Brain microvascular endothelial cell (primary cell): ENCODE measurements around the gene FGF11.

Experiments
- DNase-seq: peaks from one replicate; pipeline ENCODE4 v3.0.0-alpha.2; 2020
- H3K27ac ChIP-seq: fragments of 250-450 bp; sonication (Bioruptor Pico); 2 replicates; pipeline ENCODE4 v1.5.1; 2020; ENCODE audit warnings: mild to moderate bottlenecking, moderate library complexity
- H3K27me3 ChIP-seq: fragments of 250-450 bp; sonication (Bioruptor Pico); replicated peaks from 2 replicates; pipeline ENCODE4 v1.5.1; 2020; ENCODE audit warnings: mild to moderate bottlenecking
- H3K36me3 ChIP-seq: fragments of 250-450 bp; sonication (Bioruptor Pico); replicated peaks from 2 replicates; pipeline ENCODE4 v1.5.1; 2020; ENCODE audit warnings: mild to moderate bottlenecking
- H3K4me3 ChIP-seq: 2 replicates; pipeline ENCODE4 v1.5.1; 2011; ENCODE audit warnings: low read depth, mild to moderate bottlenecking, control low read depth, low read length, moderate library complexity
- CTCF ChIP-seq: IDR thresholded peaks from 2 replicates; pipeline ENCODE4 v1.5.1; 2011; ENCODE audit warnings: low read depth, mild to moderate bottlenecking, moderate library complexity, low read length, control low read depth, inconsistent platforms; ENCODE audit errors: missing control alignments
- in situ Hi-C: cut with HindIII; loops from 2 replicates; pipeline ENCODE4 v1.10.0; 2017; ENCODE audit warnings: low sequenced_read_pairs, low pct_ligation_motif_present

The FGF11 gene

DNA sequence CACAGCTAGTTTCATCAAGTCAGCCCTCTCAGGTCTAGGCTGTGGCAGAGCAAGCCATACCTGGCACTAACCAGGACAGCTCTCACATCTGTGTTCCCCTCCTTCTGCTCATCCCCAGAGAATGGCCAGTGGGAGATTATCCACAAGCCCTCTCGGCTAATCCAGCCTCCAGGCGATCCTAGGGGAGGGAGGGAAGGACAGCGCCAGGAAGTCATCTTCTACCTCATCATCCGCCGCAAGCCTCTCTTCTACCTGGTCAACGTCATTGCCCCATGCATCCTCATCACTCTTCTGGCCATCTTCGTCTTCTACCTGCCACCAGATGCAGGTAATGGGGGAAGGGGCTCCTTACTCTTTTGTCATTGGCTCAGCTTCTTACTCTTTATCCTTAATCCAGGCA is 9.1 kb downstream of the FGF11 start:
- Histone ChIP-seq H3K27me3 (peaks cover 18% of the 10 kb centered on the region), H3K4me3 (no peak overlapping the region), H3K27ac (no peak overlapping the region), H3K36me3 (no peaks in the 10 kb centered on the region)
- no peak for TF ChIP-seq CTCF
- DNase-seq, result no peak
- in situ Hi-C loops, result no loop called here

GRCh38 chr17:7459961-7460545 is 20.7 kb downstream of the FGF11 start:
- peaks cover 13% of the 10 kb centered on the region for H3K36me3 ChIP-seq
- H3K27ac ChIP-seq, result no peak overlapping the region
- H3K4me3 ChIP-seq, result no peak overlapping the region
- in situ Hi-C loops, result no loop called here
- no peak for DNase-seq
- H3K27me3 ChIP-seq, result no peaks in the 10 kb centered on the region
- TF ChIP-seq CTCF, result no peak

DNA sequence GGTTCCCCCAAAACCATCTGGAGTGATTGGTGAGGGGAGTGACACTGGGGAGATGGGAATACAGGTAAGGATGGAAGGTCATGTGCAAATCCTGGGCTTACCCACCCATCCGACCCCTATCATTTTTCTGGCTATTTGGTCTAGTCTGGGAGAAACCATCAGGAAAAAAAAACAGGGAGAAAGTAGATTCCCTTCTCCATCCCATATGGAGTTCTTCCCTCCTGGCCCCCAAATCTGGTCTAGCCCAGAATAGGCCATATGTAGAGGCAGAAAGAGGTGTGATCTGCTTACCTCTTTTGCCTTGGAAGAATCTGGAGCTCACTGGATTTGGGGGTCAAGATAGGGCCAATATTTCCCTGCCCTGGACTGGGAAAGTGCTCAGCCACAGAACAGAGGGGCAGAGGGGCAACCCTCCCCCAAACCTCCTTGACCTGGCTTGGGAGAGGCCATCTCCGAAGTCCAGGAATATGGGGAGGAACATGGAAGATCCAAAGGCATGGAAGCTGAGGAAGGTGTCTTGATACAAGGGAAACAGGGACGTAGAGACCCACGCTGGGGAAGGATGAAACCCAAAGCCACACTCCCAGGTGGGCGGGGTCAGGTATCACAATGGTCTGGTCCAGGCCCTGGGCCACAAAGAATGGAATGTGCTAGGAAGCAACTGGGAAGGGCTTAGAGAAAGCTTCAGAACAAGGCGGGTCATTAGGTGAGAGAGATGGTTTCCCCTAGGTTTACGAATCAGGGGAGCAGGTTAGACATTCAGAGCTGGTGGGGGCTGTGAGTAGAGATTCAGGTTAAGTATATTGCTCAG is 21.7 kb downstream of the FGF11 start:
- no peak for TF ChIP-seq CTCF
- no peak overlapping the region for H3K27ac ChIP-seq
- no peak for DNase-seq
- peaks cover 17% of the 10 kb centered on the region for H3K36me3 ChIP-seq
- H3K4me3 ChIP-seq, result no peak overlapping the region
- in situ Hi-C loops, result no loop called here
- H3K27me3 ChIP-seq, result no peaks in the 10 kb centered on the region

DNA sequence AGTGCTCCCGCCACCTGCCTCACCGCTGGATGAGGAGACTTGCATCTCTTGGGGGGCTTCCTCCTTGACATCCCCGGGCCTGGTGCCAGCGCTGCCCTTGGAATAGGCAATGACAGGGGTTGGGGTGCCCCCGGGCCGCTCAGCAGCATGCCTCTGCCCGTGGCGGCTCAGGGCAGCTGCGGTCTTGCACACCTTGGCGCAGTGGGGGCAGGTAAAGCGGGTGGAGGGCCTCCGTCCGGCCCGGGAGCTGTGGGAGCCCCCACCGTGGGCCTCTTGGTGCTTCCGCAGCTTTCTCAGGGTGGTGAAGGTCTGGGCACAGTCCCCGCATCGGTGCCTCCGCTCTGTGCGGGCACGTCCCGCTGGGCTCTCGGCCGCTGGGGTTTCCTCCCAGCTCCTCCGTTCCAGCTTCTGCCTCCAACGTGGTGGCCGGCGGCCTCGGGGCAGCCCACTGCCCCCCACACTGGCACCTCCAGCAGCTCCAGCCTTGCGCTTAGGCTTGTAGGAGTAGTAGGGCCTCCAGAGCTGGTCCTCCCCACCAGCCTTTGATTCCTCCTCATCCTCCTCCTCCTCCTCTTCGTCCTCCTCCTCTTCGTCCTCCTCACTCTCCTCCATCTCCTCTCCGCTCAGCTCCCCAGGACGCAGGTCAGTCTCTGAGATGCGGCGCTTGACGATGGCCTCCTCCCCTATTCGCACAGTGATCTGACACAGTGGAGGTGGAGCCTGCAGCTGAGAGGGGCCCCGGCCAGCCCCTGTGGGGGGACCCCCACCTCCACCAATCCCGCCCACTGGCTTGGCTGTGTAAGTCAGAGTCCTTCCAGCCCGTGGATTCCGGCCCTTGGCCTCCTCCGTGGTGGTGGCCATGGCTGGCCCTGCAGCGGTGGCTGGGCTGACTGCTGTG is 23.4 kb downstream of the FGF11 start:
- Histone ChIP-seq H3K27ac (no peak overlapping the region), H3K27me3 (no peaks in the 10 kb centered on the region), H3K4me3 (no peak overlapping the region), H3K36me3 (peaks cover 21% of the 10 kb centered on the region)
- in situ Hi-C loops, result no loop called here
- DNase-seq, result no peak
- no peak for TF ChIP-seq CTCF

GRCh38 chr17:7463372-7463846 is 24.1 kb downstream of the FGF11 start:
- H3K27ac ChIP-seq, result no peak overlapping the region
- in situ Hi-C loops, result no loop called here
- no peaks in the 10 kb centered on the region for H3K27me3 ChIP-seq
- H3K4me3 ChIP-seq, result no peak overlapping the region
- H3K36me3 ChIP-seq, result peaks cover 21% of the 10 kb centered on the region
- no peak for TF ChIP-seq CTCF
- DNase-seq, result no peak
